HG02571 (cell line): ENCODE results near the gene KIF18A.
"Not testable (repeated sequence)": the region's sequence is repeated elsewhere in the genome, so short reads cannot be mapped to it uniquely, and the experiment has no call there.

Source experiments
- ATAC-seq: cut with Tn5 transposase; IDR thresholded peaks from one replicate; pipeline ENCODE4 v1.9.1; 2021; ENCODE audit warnings: mild to moderate bottlenecking, moderate library complexity; ENCODE audit not compliant: unreplicated experiment

KIF18A gene

DNA sequence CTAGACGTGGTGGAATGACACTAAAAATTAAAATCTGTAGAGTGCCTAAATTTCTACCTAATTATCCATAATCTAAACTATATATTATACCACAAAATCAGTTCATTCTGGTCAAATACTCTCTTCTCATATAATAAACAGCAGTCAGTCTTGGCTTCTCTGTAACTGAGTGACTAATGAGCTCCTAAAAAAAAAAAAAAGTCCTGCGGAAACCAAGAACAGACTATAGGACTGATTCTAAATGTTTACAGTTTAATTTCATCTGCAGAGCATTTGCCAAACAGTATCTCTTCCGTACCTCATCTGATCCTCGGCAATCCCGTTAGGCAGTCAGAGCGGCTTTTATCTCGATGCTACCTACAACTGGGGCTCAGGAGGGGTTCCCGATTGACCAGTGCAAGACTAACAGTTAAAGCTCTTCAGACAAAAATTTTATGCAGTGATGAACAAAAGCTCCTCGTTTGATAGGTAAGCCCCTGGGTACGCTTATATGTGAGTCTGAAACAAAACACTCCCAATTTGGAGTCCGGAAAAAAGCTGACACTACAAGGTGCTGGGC is 686 bp downstream of the KIF18A start:
- ATAC-seq, result no peak

DNA sequence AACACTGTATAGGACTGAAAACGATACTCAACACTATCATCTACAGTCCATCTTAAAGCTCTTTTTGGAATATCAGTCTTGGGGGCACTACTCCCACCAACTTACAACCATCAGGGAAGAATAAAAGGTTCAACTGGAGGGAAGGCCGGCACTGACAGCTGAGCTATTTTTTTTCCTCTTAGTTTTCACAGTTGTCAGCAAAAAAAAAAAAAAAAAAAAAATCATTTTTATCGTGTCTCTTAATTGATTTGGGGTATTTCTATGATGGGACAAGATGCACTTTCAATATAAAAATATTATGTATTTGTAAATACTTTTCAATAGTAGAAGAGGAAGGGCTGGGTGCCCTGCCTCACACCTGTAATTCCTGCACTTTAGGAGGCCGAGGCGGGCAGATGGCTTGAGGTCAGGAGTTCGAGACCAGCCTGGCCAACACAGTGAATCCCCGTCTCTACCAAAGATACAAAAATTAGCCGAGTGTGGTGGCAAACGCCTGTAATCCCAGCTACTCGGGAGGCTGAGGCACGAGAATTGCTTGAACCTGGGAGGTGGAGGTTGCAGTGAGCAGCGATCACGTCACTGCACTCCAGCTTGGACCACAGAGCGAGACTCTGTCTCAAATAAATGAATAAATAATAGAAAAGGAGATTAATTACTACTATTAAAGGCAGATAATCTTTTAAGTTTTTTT is 1.5 kb downstream of the KIF18A start:
- ATAC-seq, result no peak

DNA sequence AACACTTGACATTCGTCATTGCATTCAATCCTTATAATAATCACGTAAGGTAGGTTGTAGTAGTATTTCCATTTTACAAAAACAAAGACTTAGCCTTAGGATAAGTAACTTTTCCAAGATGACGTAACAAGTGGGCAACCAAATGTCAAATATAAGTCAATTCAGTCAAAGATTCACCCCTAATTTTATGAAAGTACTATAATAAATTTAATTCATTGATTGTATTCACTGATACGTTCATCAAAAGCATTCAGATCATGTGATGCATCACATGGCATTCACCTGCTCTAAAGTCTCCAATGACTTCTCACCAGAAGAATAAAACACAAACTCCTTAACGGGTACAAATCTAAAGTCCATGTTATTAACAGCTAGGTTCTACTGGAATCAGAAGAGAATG is 2.1 kb downstream of the KIF18A start:
- ATAC-seq, result no peak

DNA sequence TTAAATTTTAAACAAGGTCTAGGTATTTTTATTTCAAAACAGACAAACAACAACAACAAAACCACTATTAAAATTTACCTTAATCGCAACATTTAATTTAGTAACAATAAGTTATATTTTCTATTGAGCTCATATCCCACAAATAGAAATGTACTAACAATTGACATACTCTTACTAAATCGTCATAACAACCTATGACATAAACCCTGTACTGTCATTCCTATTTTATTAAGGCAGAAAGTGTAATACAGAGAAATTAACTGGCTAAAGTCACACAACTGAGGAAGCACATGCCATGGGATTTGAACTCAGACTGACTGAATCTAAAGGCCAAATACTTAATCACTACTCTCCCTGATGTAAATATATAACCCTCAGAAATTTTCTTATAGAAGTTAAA is 3.0 kb downstream of the KIF18A start:
- no peak for ATAC-seq

DNA sequence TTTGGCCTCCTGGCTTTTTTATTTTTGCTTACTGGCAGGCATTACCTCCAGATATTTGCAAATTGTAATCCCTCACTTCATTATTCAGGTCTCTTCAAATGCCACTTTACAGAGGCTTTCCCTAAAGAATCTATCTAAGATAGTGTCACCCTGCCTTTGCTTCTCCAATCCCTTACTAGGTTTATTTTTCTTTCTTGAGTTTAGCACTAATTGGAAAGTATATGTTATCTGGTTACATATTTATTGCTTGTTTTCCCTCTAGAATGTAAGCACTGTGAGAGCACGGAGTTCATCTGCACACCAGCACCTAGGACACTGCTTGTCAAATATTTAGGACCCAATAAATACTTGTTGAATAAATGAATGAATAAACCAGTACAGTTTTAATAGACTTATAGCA is 3.5 kb downstream of the KIF18A start:
- ATAC-seq, result no peak

DNA sequence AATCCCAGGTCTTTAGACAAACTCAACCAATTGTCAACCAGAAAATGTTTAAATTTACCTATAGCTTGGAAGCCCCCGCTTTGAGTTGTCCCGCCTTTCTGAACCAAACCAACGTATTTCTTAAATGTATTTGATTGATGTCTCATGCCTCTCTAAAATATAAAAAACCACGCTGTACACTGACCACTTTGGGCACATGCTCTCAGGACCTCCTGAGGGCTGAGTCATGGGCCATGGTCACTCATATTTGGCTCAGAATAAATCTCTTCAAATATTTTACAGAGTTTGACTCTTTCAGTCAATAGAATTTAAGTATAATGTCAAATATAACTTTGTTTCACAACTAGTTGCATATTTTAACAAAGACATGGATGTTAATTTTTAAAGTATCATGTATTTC is 5.7 kb downstream of the KIF18A start:
- not testable (repeated sequence) for ATAC-seq

DNA sequence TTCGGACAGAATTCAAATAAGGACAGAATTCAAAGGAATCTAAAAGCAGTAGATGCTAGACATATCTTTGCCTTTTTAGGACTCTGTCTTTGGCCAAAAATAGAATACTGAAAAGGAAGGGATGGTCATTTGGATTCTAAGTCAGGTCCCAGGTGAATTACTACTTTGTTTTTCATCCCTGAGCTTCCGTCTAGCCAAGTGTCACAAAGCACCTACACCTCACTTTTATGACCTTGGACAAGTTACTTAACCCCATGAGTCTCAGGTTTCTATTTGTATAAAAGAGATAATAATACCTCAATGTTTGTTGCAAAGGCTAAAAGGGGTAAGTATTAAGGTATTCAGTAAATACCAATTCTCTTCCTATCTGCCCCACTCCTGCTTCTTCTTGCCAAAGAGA is 7.3 kb downstream of the KIF18A start:
- ATAC-seq, result no peak

DNA sequence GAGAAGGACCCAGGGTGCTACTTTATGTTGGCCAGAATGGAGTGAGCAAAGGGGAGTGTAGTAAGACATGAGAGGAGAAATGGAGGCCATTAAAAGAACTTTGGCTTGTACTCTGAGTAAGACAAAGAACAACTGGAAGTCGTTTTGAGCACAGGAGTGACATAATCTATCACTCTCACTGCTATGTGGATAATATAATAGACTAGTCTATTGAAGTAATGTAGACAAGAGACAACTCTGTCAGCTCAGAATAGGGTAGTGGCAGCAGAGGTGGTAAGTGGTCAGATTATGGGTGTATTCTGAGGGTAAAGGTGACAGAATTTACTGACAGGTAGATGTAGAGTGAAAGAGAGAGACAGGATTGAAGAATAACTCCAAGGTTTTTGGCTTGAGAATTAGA is 8.2 kb downstream of the KIF18A start:
- ATAC-seq, result no peak

DNA sequence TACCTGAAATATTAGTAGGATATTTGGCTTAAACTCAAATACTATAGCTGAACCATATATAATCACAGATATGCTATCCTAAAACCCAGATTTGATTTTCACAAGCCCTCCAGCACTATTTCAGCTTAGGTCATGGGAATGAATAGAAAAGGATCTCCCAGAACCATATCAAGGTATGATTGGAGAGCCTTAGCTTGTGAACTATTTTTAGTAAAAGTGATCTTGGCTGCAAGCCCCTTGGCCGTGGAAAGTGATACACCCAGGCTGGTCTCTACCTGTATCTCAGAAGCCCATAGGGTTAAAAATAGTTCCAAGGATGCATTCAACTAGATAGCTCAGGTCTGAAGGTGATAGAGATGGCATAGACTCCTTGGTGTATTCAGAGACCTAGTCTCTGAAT is 9.7 kb downstream of the KIF18A start:
- no peak for ATAC-seq

DNA sequence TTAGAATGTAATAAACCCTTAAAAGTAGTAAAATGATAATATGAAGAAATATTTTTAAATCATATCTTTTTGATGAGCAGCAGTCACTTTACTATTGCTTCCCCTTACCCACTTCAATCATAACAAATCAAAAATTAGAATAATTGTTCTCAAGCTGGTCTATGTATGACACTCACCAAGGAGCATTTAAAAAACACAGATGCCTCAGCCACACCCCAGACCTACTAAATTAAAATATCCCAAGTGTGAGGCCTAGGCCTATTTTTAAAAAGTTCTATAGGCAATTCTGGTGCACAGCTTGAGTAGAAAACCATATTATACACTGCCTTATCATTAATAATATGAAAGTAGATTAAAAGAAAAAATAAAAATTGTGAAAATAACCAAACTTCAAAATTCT is 15.2 kb downstream of the KIF18A start:
- no peak for ATAC-seq

DNA sequence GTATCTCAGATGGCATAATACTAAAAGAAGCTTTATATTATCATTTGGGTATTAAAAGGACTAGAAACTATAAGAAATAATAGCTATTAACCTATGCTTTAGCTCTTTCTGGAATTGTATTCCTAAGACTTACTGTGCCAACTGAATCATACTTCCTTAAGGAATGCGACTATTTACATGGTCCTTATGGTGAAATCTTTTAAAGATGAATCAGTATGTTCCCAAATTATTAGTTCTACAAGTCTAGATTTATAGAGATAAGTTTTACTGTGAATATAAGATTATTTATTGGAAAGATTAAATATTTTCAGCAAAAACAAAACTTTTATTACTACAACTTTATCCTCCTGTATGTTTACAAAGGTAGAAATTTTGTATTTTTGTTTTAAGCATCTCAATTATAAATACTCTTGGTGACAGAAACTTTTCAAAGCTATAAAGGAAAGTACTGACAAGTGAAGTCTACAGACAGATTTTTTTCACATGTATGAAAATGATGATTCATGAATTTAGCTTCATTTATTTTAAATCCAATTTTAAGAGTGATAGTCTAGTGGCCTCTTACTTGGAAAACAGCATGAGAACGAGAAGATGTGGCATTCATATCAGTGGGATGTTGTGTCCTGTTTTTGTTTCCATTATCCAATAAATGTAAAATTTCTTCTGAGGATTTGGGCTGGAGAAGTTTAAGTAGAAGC is 17.8 kb downstream of the KIF18A start:
- no peak for ATAC-seq

DNA sequence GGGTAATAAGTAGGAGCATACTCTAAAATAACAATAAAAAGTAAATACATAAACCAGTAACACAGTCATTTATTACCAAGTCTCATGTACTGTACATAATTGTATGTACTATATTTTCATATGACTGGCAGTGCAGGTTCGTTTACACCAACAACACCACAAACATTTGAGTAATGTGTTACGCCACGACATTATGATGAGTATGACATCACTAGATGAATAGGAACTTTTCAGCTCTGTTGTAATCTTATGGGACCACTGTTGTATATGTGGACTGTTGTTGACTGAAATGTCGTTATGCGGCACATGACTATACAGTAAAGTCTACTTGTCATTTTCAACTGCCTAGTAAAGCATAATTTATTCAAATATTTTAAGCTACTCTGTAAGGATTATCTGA is 18.6 kb downstream of the KIF18A start:
- ATAC-seq, result no peak

DNA sequence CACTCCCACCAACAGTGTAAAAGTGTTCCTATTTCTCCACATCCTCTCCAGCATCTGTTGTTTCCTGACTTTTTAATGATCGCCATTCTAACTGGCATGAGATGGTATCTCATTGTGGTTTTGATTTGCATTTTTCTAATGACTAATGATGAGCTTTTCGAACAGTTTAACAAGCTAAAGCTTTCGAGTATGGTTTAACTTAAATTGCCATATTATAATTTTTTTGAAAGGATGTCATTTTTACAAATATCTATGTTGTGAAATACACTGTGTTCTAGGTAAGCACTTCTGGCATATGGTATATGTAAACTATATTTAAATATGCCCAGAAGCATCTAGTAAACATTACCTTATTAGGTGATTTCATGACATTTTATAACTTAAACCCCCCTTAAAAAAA is 20.3 kb downstream of the KIF18A start:
- ATAC-seq, result not testable (repeated sequence)

DNA sequence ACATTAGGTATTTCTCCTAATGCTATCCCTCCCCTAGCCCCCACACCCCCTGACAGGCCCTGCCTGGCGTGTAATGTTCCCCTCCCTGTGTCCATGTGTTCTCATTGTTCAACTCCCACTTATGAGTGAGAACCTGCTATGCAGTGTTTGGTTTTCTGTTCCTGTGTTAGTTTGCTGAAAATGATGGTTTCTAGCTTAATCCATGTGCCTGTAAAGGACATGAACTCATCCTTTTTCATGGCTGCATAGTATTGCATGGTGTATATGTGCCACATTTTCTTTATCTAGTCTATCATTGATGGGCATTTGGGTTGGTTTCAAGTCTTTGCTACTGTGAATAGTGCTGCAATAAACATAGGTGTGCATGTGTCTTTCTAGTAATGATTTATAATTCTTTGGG is 20.8 kb downstream of the KIF18A start:
- ATAC-seq, result not testable (repeated sequence)

DNA sequence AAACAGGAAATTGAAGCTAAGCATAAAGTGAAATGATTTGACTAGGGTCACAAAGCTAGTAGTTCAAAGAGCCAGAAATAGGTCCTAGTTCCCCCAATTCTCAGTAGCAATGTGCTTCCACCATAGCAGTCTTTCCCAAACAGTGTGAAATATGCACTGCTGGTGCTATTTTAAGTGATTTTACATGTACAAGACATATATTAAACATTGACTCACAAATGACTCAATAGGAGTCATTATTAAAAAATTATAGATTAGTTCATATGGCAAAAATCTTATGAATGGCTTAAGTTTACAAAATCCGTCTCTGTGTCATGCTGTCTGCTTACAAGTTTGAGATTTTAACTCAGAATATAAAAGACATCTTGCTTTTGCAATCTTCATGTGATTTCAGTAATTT is 21.4 kb downstream of the KIF18A start:
- no peak for ATAC-seq

DNA sequence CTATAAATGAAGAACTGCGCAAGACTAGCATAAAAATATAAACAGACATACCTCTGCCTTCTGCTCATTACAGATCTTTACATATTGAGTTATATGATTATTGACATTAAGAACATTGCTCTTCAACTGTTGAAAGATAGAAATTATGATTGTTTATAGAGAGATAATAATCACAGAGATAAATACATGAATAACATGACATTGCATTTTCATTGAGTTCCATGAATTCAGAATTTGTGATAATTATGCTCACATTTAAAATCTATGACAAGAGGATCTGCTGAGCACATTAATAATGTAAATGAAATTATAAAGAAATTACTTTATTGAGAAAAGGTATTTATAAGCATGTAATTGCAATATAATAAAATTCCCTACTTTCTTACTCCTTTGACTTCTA is 24.8 kb downstream of the KIF18A start:
- no peak for ATAC-seq

DNA sequence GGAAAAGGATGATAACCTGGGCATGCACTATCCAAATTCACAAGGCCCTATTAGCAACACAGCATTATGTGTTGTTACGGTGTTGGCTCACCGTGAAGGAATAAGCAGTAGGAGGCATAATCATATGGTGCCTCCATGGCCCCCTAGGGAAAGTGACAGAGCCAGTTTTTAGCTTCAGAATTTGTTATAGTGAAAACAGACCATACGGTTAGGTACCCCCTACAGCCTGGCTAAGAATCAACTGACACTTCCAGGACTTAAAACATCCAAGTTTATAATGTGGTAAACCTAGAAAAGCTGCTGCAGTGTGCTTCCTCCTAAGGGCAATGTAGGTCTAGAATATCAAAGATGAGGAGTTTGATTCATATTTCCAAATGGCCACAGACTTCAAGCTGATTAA is 30.4 kb downstream of the KIF18A start:
- ATAC-seq, result no peak

DNA sequence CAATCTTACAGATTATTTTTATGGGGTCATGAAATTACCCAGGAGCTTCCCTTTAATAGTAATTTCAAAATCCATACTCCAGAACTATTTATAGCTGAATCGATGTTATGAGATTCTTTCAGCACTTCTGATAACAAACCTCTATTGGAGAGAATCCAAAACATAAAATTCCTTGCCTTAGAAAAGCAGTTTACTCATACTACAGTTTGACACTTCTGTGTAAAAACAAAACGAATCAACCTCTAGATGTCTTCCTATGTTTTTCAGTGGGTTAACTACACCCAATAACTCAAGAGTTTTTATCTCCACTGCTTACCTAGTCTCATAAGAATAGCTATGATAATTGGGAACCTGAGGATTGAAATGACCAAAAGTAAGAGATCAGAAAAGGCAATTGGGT is 35.6 kb downstream of the KIF18A start:
- no peak for ATAC-seq

DNA sequence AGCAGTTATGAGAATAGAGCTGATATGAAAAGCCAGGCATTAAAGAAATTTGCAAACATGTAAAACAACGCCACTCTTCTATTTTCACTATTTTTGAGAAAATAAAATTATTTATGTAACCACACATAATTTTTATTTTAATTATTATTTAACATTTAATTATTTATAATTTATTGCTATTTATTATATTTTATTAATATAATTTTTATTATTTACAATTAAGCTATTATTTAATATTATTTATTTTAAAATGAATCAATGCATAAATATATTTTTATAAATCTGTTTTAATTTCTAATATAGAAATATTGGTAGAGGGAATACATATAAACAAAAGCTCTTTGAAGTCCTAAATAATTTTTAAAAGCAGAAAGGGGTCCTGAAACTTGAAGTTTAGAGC is 36.7 kb downstream of the KIF18A start:
- no peak for ATAC-seq

DNA sequence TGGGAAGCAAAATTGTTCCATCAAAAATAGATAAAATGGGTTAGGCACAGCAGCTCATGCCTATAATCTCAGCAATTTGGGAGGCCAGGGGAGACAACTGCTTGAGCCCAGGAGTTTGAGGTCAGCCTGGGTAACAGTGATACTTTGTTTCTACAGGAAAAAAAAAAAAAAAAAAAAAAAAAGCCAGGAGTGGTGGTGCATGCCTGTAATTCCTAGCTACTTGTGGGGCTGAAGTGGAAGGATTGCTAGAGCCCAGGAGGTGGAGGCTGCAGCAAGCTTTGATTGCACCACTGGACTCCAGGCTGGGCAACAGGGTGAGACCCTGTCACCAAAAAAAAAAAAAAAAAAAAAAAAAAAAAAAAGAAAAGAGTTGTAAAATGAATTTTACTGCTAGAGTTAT is 49.6 kb downstream of the KIF18A start:
- ATAC-seq, result no peak

DNA sequence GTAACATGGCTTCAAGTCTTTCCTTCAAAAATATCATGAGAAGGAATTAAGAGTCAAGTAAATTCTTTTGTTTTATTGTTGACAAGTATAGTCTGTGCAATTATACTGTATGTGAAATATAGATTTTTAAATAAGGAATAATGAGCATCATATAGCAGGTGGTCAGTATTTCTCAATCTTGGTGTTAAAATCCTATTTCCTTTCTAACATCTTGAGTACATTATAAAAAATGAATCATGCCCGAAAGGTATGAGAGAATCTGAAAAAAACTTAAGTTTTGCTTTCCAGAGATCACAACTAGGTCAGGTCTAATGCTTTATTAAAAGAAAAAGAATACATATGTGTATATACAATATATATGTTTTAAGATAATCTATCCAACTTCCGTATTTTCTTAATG is 53.1 kb downstream of the KIF18A start:
- ATAC-seq, result no peak

DNA sequence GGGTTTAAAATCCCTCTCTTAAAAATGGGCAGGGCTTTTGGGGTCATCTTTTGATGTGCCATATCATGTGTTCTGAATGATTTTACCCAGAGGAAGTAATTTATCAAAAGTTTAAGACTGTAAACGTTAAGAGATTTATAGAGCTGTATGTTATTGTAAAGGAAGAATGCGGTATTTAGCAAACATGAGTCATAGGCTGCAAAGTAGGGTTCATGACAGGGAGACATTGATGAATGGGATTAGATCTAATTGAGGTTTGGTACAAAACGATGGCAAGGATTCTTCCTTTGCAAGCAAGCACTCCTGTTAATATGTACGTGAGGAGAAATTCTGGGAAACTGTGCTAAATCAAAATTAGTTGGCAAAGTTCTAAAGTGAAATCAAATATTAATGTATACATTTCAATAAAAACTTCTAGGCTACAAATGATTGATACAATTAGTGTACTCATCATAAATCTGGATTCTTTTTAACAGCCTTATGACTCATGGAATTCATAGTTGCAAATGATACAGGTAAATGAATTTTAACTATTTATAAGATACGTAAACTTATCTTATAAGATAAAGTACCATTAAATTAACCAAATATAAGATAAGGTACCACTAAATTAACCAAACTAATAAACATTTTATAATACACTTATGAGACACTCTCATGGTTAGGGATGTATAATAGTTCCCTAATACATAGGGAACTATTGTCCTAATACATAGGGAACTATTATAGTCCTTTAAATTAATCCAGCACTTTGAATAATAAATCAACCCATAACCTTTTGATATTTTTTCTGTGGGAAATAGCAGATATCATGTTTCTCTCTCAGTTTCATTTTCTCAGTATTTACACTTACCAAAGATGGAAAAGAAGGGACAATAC is 58.4 kb downstream of the KIF18A start:
- ATAC-seq, result no peak
